Measurements from ENCODE around the gene LMAN2. TPM values are rescaled to one million over a fixed set of nuclear protein-coding genes. Genes with fewer than 3 reads are reported as not detected.
A peak's percentile ranks its signal among the peaks of the same experiment; 100 is the strongest.
"Not testable (repeated sequence)": the region's sequence is repeated elsewhere in the genome, so short reads cannot be mapped to it uniquely, and the experiment has no call there.

The LMAN2 gene
- total RNA-seq, 1 donor from 2014 or later, result 137 TPM

- Mint-ChIP-seq H3K27ac (ENCODE audit: unreplicated experiment) (no peak overlapping the region), H3K27me3 (ENCODE audit: unreplicated experiment) (peaks cover 5% of the 10 kb centered on the region), H3K9me3 (ENCODE audit: unreplicated experiment) (no peaks in the 10 kb centered on the region), H3K4me3 (ENCODE audit: unreplicated experiment) (no peak overlapping the region), H3K4me1 (ENCODE audit: unreplicated experiment) (peaks cover 23% of the 10 kb centered on the region), H3K36me3 (ENCODE audit: low read depth, unreplicated experiment) (peaks cover 21% of the 10 kb centered on the region)
- no peak for DNase-seq (ENCODE audit: low spot score)
- no peak for TF ChIP-seq CTCF (IDR thresholded peaks at IDR 0.05; ENCODE audit: unreplicated experiment)
Measured at GRCh38 chr5:177346820-177347219, 4.6 kb downstream of the LMAN2 start.

GRCh38 chr5:177344891-177345290 lies 6.6 kb downstream of the LMAN2 start:
- Mint-ChIP-seq H3K36me3 (ENCODE audit: low read depth, unreplicated experiment) (peaks cover 31% of the 10 kb centered on the region), H3K9me3 (ENCODE audit: unreplicated experiment) (no peaks in the 10 kb centered on the region), H3K27ac (ENCODE audit: unreplicated experiment) (no peak overlapping the region), H3K4me3 (ENCODE audit: unreplicated experiment) (no peak overlapping the region), H3K27me3 (ENCODE audit: unreplicated experiment) (peaks cover 1% of the 10 kb centered on the region), H3K4me1 (ENCODE audit: unreplicated experiment) (peaks cover 17% of the 10 kb centered on the region)
- DNase-seq (ENCODE audit: low spot score), result no peak
- TF ChIP-seq CTCF (IDR thresholded peaks at IDR 0.05; ENCODE audit: unreplicated experiment), result no peak

GRCh38 chr5:177343777-177344176 lies 7.7 kb downstream of the LMAN2 start:
- H3K27ac Mint-ChIP-seq (ENCODE audit: unreplicated experiment), result no peak overlapping the region
- peaks cover 17% of the 10 kb centered on the region for H3K4me1 Mint-ChIP-seq (ENCODE audit: unreplicated experiment)
- DNase-seq (ENCODE audit: low spot score), result no peak
- TF ChIP-seq CTCF (IDR thresholded peaks at IDR 0.05; ENCODE audit: unreplicated experiment), result no peak
- peaks cover 33% of the 10 kb centered on the region for H3K36me3 Mint-ChIP-seq (ENCODE audit: low read depth, unreplicated experiment)
- H3K27me3 Mint-ChIP-seq (ENCODE audit: unreplicated experiment), result no peaks in the 10 kb centered on the region
- H3K4me3 Mint-ChIP-seq (ENCODE audit: unreplicated experiment), result peak overlapping the region; percentile 73
- no peaks in the 10 kb centered on the region for H3K9me3 Mint-ChIP-seq (ENCODE audit: unreplicated experiment)

- H3K4me1 Mint-ChIP-seq (ENCODE audit: unreplicated experiment), result peaks cover 19% of the 10 kb centered on the region
- peaks cover 35% of the 10 kb centered on the region for H3K36me3 Mint-ChIP-seq (ENCODE audit: low read depth, unreplicated experiment)
Measured at GRCh38 chr5:177343000-177343399, 8.5 kb downstream of the LMAN2 start.

DNA sequence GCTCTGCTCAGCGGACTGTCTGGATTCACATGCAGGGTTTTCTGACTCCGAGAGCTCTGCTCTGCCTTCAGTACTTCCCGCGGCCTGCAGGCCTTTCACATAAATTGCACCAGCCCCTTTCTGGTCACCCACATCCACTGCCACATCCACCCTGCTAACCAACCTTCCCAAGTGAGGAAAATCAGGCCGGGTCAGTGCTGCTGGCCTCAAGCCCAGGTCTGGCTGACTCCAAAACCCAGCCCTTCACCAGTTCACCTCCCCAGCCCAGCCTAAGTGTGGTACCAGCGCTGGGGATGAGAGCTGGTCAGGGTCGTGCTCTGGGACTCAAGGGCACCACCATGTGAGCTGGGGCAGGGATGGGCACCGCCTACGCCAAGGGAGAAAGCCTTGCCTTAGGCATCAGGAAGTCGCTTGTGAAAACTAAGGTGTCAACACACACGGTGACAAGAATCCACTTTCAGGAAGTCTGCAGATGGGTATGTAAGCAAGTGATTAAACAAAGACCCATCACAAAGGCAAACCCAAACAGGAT lies 12.3 kb downstream of the LMAN2 start:
- no peak overlapping the region for H3K4me3 Mint-ChIP-seq (ENCODE audit: unreplicated experiment)

More at GRCh38 chr5:177343000-177343399, 8.5 kb downstream of the LMAN2 start:
- DNase-seq (ENCODE audit: low spot score); H3K27me3 Mint-ChIP-seq (ENCODE audit: unreplicated experiment); H3K27ac Mint-ChIP-seq (ENCODE audit: unreplicated experiment); H3K9me3 Mint-ChIP-seq (ENCODE audit: unreplicated experiment); H3K4me3 Mint-ChIP-seq (ENCODE audit: unreplicated experiment): not testable (repeated sequence)

More for the DNA sequence above, 12.3 kb downstream of the LMAN2 start:
- peak overlapping the region; percentile 91 for H3K27ac Mint-ChIP-seq (ENCODE audit: unreplicated experiment)
- peaks cover 52% of the 10 kb centered on the region for H3K36me3 Mint-ChIP-seq (ENCODE audit: low read depth, unreplicated experiment)
- H3K4me1 Mint-ChIP-seq (ENCODE audit: unreplicated experiment), result peaks cover 27% of the 10 kb centered on the region
- peaks cover 10% of the 10 kb centered on the region for H3K27me3 Mint-ChIP-seq (ENCODE audit: unreplicated experiment)
- H3K9me3 Mint-ChIP-seq (ENCODE audit: unreplicated experiment), result no peaks in the 10 kb centered on the region
- TF ChIP-seq CTCF (IDR thresholded peaks at IDR 0.05; ENCODE audit: unreplicated experiment), result no peak
- no peak for DNase-seq (ENCODE audit: low spot score)
